ENCODE results near the gene DAP. TPM values are rescaled to one million over a fixed set of nuclear protein-coding genes. Genes with fewer than 3 reads are reported as not detected.

The DAP gene
- polyA plus RNA-seq, 2 of the 4 experiments (the other 2 are of a cell fraction) = 24.2 to 54.9 TPM

DNA sequence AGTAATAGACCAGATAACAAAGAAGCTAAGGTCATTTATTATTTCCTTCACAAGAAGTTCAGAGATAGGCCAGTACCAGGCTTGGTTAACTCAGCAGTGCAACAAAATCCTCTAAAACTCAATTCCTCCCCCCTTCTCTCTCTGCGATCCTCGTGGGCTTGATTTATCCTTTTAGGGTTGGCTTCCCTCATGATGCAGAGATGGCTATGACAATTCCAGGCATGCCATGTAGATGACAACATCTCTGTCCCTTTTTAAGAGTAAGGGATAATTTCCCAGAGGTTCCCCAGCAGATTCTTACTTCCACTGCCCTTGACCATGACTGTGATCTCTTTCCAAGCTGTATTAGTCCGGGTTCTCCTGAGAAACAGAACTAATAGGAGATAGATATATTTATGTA is 28.7 kb upstream of the DAP start:
- no peak for TF ChIP-seq FOXS1 (CRISPR knock-in tag; IDR thresholded peaks at IDR 0.05)
- DNase-seq (ENCODE audit: low read depth in 1 of 2, low spot score in 1 of 2) (no peak), ATAC-seq (no peak), FAIRE-seq (no peak)
- POLR2A ChIA-PET = no interaction called here
- CTCF ChIA-PET = no interaction called here
- H3K4me2 ChIP-seq = no peak overlapping the region
- no peak overlapping the region for H3K4me3 ChIP-seq
- H3K4me1 ChIP-seq = peaks cover 10% of the 10 kb centered on the region; the same call in 1 of the 3 replicates
- no peaks in the 10 kb centered on the region for H3K9me3 ChIP-seq
- WGBS (ENCODE audit: missing lambda C conversion rate) = 55% methylated on average over 3 of the region's 3 CpGs
- no peak overlapping the region for H3K27ac ChIP-seq

GRCh38 chr5:10789021-10789420 is 28.0 kb upstream of the DAP start:
- TF ChIP-seq, protein P1, sequence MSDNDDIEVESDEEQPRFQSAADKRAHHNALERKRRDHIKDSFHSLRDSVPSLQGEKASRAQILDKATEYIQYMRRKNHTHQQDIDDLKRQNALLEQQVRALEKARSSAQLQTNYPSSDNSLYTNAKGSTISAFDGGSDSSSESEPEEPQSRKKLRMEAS (IDR thresholded peaks at IDR 0.05) = no peak
- TF ChIP-seq RFX5 (IDR thresholded peaks at IDR 0.05) (no peak), SMC3 (IDR thresholded peaks at IDR 0.05) (no peak), CHD2 (IDR thresholded peaks at IDR 0.05; ENCODE audit: low read length, partially characterized antibody) (no peak), EHF (CRISPR knock-in tag; IDR thresholded peaks at IDR 0.05) (no peak), MAFK (IDR thresholded peaks at IDR 0.05; ENCODE audit: partially characterized antibody) (no peak), RNF2 (IDR thresholded peaks at IDR 0.05; ENCODE audit: borderline replicate concordance, low read depth) (no peak), RAD21 (conservative IDR thresholded peaks at IDR 0.05 in 1 of 2, IDR thresholded peaks at IDR 0.05 in 1 of 2) (no peak), CBX2 (IDR thresholded peaks at IDR 0.05; ENCODE audit: borderline replicate concordance, low read depth) (no peak)
- TF ChIP-seq, protein P2, sequence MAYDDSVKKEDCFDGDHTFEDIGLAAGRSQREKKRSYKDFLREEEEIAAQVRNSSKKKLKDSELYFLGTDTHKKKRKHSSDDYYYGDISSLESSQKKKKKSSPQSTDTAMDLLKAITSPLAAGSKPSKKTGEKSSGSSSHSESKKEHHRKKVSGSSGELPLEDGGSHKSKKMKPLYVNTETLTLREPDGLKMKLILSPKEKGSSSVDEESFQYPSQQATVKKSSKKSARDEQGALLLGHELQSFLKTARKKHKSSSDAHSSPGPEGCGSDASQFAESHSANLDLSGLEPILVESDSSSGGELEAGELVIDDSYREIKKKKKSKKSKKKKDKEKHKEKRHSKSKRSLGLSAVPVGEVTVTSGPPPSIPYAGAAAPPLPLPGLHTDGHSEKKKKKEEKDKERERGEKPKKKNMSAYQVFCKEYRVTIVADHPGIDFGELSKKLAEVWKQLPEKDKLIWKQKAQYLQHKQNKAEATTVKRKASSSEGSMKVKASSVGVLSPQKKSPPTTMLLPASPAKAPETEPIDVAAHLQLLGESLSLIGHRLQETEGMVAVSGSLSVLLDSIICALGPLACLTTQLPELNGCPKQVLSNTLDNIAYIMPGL (CRISPR knock-in tag; IDR thresholded peaks at IDR 0.05; ENCODE audit: borderline replicate concordance) = no peak
- TF ChIP-seq, protein P3, sequence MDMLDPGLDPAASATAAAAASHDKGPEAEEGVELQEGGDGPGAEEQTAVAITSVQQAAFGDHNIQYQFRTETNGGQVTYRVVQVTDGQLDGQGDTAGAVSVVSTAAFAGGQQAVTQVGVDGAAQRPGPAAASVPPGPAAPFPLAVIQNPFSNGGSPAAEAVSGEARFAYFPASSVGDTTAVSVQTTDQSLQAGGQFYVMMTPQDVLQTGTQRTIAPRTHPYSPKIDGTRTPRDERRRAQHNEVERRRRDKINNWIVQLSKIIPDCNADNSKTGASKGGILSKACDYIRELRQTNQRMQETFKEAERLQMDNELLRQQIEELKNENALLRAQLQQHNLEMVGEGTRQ (IDR thresholded peaks at IDR 0.05) = no peak
- Histone ChIP-seq H3K4me1 (peaks cover 10% of the 10 kb centered on the region; the same call in 1 of the 3 replicates), H3K4me2 (no peak overlapping the region), H3K4me3 (no peak overlapping the region), H3K27ac (no peak overlapping the region), H3K9me3 (no peaks in the 10 kb centered on the region)
- ChIA-PET POLR2A (no interaction called here), CTCF (no interaction called here)
- WGBS (ENCODE audit: missing lambda C conversion rate) = 37% methylated on average over 3 of the region's 3 CpGs
- FAIRE-seq (no peak), ATAC-seq (no peak), DNase-seq (ENCODE audit: low read depth in 1 of 2, low spot score in 1 of 2) (no peak)

GRCh38 chr5:10788358-10788757 is 27.3 kb upstream of the DAP start:
- Histone ChIP-seq H3K4me1 (peaks cover 10% of the 10 kb centered on the region; the same call in 1 of the 3 replicates), H3K9me3 (no peaks in the 10 kb centered on the region), H3K4me2 (no peak overlapping the region), H3K27ac (no peak overlapping the region), H3K4me3 (no peak overlapping the region)
- CTCF ChIA-PET = no interaction called here
- WGBS (ENCODE audit: missing lambda C conversion rate) = 76% methylated on average over 5 of the region's 5 CpGs
- no peak for DNase-seq (ENCODE audit: low read depth in 1 of 2, low spot score in 1 of 2)
- POLR2A ChIA-PET = no interaction called here
- no peak for FAIRE-seq
- ATAC-seq = no peak
- no peak for TF ChIP-seq POLR2AphosphoS2 (conservative IDR thresholded peaks at IDR 0.05; ENCODE audit: low read length)
- TF ChIP-seq EHMT2 (IDR thresholded peaks at IDR 0.05; ENCODE audit: low read depth) = no peak
- TF ChIP-seq GATA3 (IDR thresholded peaks at IDR 0.05; ENCODE audit: borderline replicate concordance) = no peak
- no peak for TF ChIP-seq HOXA7 (CRISPR knock-in tag; IDR thresholded peaks at IDR 0.05)
- TF ChIP-seq, protein P4, sequence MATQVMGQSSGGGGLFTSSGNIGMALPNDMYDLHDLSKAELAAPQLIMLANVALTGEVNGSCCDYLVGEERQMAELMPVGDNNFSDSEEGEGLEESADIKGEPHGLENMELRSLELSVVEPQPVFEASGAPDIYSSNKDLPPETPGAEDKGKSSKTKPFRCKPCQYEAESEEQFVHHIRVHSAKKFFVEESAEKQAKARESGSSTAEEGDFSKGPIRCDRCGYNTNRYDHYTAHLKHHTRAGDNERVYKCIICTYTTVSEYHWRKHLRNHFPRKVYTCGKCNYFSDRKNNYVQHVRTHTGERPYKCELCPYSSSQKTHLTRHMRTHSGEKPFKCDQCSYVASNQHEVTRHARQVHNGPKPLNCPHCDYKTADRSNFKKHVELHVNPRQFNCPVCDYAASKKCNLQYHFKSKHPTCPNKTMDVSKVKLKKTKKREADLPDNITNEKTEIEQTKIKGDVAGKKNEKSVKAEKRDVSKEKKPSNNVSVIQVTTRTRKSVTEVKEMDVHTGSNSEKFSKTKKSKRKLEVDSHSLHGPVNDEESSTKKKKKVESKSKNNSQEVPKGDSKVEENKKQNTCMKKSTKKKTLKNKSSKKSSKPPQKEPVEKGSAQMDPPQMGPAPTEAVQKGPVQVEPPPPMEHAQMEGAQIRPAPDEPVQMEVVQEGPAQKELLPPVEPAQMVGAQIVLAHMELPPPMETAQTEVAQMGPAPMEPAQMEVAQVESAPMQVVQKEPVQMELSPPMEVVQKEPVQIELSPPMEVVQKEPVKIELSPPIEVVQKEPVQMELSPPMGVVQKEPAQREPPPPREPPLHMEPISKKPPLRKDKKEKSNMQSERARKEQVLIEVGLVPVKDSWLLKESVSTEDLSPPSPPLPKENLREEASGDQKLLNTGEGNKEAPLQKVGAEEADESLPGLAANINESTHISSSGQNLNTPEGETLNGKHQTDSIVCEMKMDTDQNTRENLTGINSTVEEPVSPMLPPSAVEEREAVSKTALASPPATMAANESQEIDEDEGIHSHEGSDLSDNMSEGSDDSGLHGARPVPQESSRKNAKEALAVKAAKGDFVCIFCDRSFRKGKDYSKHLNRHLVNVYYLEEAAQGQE (IDR thresholded peaks at IDR 0.05) = no peak
- TF ChIP-seq PBX3 (IDR thresholded peaks at IDR 0.05) = no peak
- TF ChIP-seq HEYL (CRISPR knock-in tag; IDR thresholded peaks at IDR 0.05) = no peak
- TF ChIP-seq, protein P5, sequence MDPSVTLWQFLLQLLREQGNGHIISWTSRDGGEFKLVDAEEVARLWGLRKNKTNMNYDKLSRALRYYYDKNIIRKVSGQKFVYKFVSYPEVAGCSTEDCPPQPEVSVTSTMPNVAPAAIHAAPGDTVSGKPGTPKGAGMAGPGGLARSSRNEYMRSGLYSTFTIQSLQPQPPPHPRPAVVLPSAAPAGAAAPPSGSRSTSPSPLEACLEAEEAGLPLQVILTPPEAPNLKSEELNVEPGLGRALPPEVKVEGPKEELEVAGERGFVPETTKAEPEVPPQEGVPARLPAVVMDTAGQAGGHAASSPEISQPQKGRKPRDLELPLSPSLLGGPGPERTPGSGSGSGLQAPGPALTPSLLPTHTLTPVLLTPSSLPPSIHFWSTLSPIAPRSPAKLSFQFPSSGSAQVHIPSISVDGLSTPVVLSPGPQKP (IDR thresholded peaks at IDR 0.05; ENCODE audit: low read depth, low read length) = no peak
- TF ChIP-seq FOSL2 (IDR thresholded peaks at IDR 0.05) = no peak
- no peak for TF ChIP-seq FOSL2 (CRISPR knock-in tag; IDR thresholded peaks at IDR 0.05)
- TF ChIP-seq, protein P6, sequence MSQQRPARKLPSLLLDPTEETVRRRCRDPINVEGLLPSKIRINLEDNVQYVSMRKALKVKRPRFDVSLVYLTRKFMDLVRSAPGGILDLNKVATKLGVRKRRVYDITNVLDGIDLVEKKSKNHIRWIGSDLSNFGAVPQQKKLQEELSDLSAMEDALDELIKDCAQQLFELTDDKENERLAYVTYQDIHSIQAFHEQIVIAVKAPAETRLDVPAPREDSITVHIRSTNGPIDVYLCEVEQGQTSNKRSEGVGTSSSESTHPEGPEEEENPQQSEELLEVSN (IDR thresholded peaks at IDR 0.05; ENCODE audit: borderline replicate concordance, low read depth) = no peak
- no peak for TF ChIP-seq EHF (CRISPR knock-in tag; IDR thresholded peaks at IDR 0.05)
- no peak for TF ChIP-seq CBX2 (IDR thresholded peaks at IDR 0.05; ENCODE audit: borderline replicate concordance, low read depth)
- TF ChIP-seq EP300 (IDR thresholded peaks at IDR 0.05) = no peak
- no peak for TF ChIP-seq RAD21 (conservative IDR thresholded peaks at IDR 0.05 in 1 of 2, IDR thresholded peaks at IDR 0.05 in 1 of 2)

Measured in A549 (cell line).